GM21717 (cell line): Measurements from ENCODE around the gene CLCF1.

Experiments
- ATAC-seq: cut with Tn5 transposase; IDR thresholded peaks from one replicate; pipeline ENCODE4 v1.9.1; 2021; ENCODE audit warnings: mild to moderate bottlenecking, moderate library complexity; ENCODE audit not compliant: unreplicated experiment

Gene CLCF1

GRCh38 chr11:67372993-67373647 is at the start of gene CLCF1:
CLCF1 (minus strand) TSS chr11:67373598; CDS start chr11:67373539, 59 bp downstream.
- ATAC-seq = no peak

DNA sequence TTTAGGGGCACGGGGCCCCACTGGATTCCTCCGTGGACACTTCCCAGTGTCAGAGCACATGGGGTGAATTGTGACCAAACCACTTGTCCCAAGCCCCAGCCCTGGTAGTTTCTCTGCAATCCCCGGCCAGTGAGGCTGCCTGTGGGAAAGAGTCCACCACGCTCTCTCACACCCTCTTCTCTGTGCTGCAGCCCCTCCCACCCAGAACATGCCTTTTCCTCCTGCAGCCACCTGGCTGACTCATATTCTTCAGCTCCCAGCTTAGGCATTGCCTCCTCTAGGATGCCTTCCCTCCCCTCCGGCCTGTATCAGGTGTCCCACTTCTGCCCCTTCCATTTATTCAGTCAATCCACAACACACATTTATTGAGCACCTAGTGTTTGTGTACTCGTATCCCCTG is 49.5 kb upstream of the CLCF1 start:
- no peak for ATAC-seq

GRCh38 chr11:67421430-67422031 is 48.1 kb upstream of the CLCF1 start:
- ATAC-seq = no peak

DNA sequence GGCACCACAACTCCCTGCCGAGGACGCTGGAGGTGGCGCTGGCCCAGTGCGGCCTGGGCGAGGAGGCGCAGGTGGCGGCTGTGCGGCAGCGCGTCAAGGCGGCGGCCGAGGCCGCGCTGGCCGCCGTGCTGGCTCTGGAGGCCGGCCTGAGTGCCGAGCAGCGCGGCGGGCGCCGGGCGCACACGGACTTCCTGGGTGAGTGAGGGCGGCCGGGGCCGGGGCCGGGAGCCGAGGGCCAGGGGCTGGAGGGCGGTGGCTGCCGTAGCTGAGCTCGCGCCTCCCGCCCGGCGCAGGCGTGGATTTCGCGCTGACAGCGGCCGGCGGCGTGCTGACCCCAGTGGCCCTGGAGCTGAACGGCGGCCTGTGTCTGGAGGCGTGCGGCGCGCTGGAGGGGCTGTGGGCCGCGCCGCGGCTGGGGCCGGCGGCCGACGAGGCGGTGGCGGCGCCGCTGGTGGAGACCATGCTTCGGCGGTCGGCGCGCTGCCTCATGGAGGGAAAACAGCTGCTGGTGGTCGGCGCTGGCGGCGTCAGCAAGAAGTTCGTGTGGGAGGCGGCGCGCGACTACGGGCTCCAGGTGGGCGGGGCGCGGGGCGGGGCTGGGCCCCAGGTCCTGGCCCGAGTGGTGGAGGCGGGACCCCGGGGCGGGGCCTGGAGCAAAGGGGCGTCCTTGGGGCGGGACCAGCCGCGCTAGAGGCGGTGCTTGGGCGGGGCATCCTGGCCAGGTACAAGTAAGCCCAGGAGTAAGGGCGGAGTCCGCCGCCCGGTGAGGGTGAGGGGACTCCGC is 47.4 kb upstream of the CLCF1 start:
- peak; percentile 79 for ATAC-seq

DNA sequence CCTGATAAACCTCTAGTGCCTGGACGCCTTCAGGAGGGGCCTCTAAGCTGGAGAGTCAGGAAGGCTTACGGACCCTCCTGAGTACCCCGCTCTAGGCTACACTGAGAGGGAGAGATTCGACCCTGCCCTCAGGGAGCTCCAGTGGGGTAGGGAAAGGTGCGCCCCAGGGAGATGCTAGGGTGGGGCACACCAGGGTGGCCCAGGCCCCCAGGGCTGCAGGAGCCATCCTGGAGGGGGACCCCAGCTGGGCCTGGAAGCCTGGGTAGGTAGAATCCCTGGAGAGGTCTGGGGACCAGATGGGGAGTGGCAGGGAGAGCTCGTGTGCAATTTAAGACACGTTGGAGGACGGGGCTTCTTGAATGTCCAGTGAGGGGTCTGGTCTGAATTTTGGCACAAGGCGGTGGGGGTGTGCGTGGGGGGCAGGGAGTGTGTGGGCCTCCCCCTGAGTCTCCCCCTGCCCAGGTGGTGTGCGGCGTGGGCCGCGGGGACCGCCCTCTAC is 46.8 kb upstream of the CLCF1 start:
- no peak for ATAC-seq

DNA sequence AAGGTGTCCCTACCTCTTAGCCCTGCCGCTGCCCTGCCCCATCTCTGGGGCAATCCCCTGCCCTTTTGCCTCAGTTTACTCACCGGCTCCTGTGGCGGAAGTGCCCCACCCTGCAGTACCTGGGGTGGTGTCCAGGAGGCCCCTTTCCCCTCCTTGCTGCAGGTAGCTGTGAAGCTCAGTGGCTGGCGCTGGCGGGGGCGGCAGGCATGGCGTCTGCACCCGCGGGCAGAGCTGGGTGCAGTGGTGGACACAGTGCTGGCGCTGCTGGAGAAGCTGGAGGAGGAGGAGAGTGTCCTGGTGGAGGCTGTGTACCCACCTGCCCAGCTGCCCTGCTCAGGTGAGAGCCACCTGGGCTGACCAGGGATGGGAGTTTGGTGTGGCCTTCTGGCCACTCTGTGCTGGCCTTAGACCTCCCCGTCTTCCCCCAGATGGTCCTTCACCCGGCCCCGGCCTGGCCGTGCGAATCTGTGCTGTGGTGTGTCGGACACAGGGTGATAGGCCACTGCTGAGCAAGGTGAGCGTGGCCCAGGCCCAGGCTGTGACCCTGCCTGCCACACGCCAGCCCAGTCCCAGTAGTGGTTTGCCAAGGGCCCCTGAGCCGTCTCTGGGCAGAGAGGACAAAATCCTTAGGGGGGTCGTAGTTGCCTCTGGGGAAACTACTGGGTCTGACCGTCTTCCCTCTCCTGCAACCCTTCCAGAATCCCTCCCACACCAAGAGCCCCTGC is 46.1 kb upstream of the CLCF1 start:
- ATAC-seq = no peak

- ATAC-seq = no peak
Observed at GRCh38 chr11:67418476-67419281, 45.3 kb upstream of the CLCF1 start.

- no peak for ATAC-seq
Observed at GRCh38 chr11:67417425-67417824, 44.0 kb upstream of the CLCF1 start.

DNA sequence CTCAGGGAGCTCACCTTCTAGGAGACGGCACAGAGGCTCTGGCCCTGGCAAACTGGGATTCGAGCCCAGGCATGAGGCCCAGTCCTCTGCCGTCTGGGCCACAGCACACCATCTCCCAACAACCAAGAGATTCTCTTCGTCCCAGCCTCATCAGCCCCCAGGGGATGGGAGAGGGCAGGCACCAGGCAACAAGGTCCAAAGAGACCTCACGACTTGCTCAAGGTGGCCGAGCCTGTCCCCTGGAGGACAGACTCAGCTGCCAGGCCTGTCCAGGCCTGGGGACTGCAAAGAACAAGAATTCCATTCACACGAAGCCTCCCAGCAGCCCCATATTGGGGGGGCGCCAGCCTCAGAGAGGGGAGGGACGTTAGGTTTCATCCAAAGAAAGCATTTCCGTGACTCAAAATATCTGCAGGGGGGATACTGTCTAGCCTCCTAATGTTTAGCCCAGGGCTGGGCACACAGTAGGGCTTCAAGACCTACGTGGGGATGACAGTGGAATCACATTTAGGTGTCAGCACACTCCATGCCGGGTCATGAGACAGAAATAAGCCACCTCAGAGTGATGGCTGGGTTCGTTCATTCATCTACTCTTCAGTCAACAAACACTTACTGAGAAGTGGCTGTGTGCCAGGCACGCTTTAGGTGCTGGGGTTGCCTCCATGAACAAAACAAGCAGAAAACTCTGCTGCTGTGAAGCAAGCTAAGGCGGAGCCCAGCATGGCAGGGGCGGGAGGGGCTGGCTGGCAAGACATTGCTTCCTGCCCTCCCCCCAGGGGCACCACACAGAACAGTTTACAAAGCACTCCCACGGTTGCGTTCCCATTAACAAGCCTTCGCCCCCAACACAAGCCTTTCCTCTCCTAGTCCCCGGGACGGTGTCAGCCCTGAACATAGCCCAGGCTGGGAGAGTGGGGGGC is 43.3 kb upstream of the CLCF1 start:
- ATAC-seq = no peak

- ATAC-seq = no peak
Observed at GRCh38 chr11:67415501-67416304, 42.3 kb upstream of the CLCF1 start, which contains the start of gene CARNS1. CARNS1 (plus strand) TSS chr11:67415678; CDS start chr11:67416200, 522 bp downstream.

DNA sequence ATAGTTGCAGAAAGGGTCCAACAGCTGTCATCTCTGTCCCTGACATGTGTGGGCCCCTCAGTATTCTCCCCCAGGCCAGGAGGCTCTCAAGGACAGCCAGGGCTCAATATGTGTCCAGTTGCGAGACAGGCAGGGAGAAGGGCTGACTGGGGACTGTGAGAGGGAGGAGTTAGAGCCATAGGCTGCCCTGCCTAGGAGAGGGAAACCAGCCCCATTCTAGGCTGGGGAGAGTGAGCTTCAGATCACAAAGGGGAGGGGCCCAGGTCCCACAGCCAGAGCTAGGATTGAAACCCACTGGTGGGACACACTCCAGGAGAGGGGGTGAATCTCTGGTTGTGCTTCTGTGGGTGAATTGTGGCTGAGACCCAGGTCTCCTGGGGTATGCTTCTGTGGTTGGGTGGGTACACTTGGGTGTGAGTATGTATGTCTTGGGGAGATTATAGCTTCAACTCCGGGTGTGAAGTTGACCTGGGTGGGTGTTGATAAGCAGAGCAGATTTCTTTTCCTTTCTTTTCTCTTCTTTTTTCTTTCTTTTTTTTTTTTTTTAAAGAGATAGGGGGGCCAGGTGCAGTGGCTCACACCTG is 40.0 kb upstream of the CLCF1 start:
- ATAC-seq = no peak

DNA sequence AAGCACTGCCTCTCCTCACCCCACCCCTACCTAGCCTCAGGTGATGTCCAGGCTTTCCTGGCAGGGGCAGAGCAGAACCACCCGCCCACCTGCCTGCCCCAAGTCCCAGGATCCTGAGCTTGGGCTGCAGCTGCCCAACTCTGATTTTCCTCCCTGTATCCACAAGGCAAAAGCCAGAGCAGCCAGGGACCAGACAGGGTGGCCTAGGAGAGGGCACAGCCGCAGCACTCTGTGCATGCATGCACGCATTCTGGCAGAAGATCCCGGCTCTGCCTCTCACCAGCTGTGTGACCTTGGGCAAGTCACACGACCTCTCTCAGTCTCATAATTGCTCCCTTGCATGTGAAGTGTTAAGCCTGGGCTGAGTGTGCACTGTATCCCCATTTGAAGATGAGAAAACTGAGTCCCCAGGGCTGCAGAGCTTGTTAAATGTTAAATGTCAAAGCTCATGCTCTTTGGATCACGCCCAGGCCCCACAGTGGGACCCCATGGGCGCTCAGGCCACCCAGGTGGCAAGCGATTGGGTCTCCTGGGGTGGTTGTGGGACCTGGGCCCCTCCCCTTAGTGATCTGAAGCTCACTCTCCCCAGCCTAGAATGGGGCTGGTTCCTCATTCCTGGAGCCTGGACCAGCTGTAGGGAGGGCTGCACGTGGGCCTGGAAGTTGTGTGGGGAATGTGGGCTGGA is 39.2 kb upstream of the CLCF1 start:
- ATAC-seq = no peak

- no peak for ATAC-seq
Observed at GRCh38 chr11:67411785-67412152, 38.4 kb upstream of the CLCF1 start.

DNA sequence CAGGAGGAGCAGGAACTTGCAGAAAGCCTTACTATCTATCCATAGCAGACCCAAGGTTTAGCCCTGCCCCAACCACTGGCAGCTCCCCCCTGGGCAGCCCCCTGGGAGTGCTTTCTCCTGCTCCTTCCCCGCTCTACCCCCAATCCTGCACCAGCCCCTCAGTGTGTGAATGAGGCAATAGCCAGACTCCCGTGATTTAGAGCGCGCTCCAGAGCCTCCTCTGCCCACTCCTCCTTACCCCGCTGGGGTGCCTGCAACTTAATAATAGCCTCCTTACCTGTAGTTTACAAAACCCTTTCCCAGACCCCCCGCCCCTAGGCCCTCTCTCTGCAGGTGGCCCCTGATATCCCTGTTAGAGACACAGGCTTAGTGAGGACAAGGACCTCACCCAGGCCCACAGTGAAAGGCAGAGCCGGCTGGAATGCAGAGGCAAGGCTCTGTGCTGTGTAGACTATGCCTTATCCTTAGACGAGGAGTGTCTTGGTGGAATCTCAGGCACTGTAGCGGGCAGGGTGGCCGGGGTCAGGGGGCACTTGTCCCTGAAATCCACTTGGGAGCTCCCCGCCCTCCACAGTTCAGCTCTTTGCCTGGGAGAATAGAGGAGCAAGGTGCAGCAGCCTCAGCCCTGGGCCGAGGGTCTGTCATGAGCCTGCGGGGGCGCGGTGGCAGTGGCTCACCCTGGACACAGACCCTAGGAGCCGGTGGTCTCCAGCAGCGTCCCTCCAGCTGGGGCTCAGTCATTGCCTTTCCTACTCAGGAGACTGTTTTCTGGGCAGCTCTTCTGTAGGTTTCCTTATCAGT is 37.8 kb upstream of the CLCF1 start:
- ATAC-seq = no peak

- no peak for ATAC-seq
Observed at GRCh38 chr11:67410369-67410831, 37.0 kb upstream of the CLCF1 start.

GRCh38 chr11:67409781-67410368 is 36.5 kb upstream of the CLCF1 start:
- no peak for ATAC-seq
